IMR-90 (cell line): ENCODE measurements around the gene UBAC1.

ENCODE experiments used
- CEBPB ChIP-seq: IDR thresholded peaks from 2 replicates; pipeline ENCODE4 v1.6.1; 2012; ENCODE audit warnings: low read depth, low read length, improper control_type of control experiment
- CHD1 ChIP-seq: IDR thresholded peaks from 2 replicates; pipeline ENCODE4 v1.6.1; 2012; ENCODE audit warnings: low read depth, low read length, improper control_type of control experiment
- CTCF ChIP-seq: conservative IDR thresholded peaks from 2 replicates; pipeline ENCODE4 v1.5.1; 2012; ENCODE audit warnings: mild to moderate bottlenecking, low read depth, low read length, improper control_type of control experiment
- FOS ChIP-seq: fragments of 150-350 bp; IDR thresholded peaks from 2 replicates; pipeline ENCODE4 v1.6.1; 2016; ENCODE audit warnings: low read depth, low read length
- RFX5 ChIP-seq: IDR thresholded peaks from 2 replicates; pipeline ENCODE4 v1.8.0; 2012; ENCODE audit warnings: low read depth, mild to moderate bottlenecking, low read length, moderate library complexity
- SMC3 ChIP-seq: fragments of 150-350 bp; IDR thresholded peaks from 2 replicates; pipeline ENCODE4 v1.6.1; 2016; ENCODE audit warnings: low read depth, mild to moderate bottlenecking, antibody characterized with exemption, low read length, moderate library complexity
- USF2 ChIP-seq: fragments of 150-350 bp; IDR thresholded peaks from 2 replicates; pipeline ENCODE4 v1.6.1; 2017; ENCODE audit warnings: mild to moderate bottlenecking, antibody characterized with exemption, low read length, low read depth

GRCh38 chr9:135948968-135949367 lies 12.2 kb downstream of the UBAC1 start:
- TF ChIP-seq CTCF (no peak), SMC3 (no peak), USF2 (no peak), CHD1 (no peak), CEBPB (no peak), RFX5 (no peak), FOS (no peak)
